SK-N-SH treated with all-trans-retinoic acid at 6 μM for 48 hours (cell line): Measurements from ENCODE around the gene TMUB2.

ENCODE experiments used
- ARNTL ChIP-seq: fragments of 450-650 bp; formaldehyde crosslinking; IDR thresholded peaks from 2 replicates; pipeline ENCODE4 v1.5.0; 2020; ENCODE audit warnings: low read depth, mild to moderate bottlenecking, moderate library complexity, borderline replicate concordance
- BACH2 ChIP-seq: fragments of 250-450 bp; sonication (Bioruptor Pico); IDR thresholded peaks from 2 replicates; pipeline ENCODE4 v1.9.0; 2021; ENCODE audit warnings: mild to moderate bottlenecking, borderline replicate concordance
- TOX ChIP-seq: fragments of 250-450 bp; sonication (Bioruptor Pico); IDR thresholded peaks from 2 replicates; pipeline ENCODE4 v1.8.0; 2021; ENCODE audit warnings: mild to moderate bottlenecking, moderate library complexity, borderline replicate concordance
- ZFP3 ChIP-seq: fragments of 250-450 bp; sonication (Bioruptor Pico); IDR thresholded peaks from 2 replicates; pipeline ENCODE4 v1.5.0; 2020; ENCODE audit warnings: mild to moderate bottlenecking, moderate library complexity
- ZNF565 ChIP-seq: fragments of 450-650 bp; formaldehyde crosslinking; conservative IDR thresholded peaks from 2 replicates; pipeline ENCODE4 v1.5.0; 2020; ENCODE audit warnings: low read depth, mild to moderate bottlenecking, moderate library complexity
- ZNF70 ChIP-seq: fragments of 450-650 bp; formaldehyde crosslinking; IDR thresholded peaks from 2 replicates; pipeline ENCODE4 v1.5.0; 2020; ENCODE audit warnings: mild to moderate bottlenecking, moderate library complexity
- TF ChIP-seq, protein P1 (sequence below): fragments of 250-450 bp; sonication (Bioruptor Pico); IDR thresholded peaks from 2 replicates; pipeline ENCODE4 v1.8.0; 2020; ENCODE audit warnings: mild to moderate bottlenecking, moderate library complexity, borderline replicate concordance

- TF ChIP-seq, protein P1, sequence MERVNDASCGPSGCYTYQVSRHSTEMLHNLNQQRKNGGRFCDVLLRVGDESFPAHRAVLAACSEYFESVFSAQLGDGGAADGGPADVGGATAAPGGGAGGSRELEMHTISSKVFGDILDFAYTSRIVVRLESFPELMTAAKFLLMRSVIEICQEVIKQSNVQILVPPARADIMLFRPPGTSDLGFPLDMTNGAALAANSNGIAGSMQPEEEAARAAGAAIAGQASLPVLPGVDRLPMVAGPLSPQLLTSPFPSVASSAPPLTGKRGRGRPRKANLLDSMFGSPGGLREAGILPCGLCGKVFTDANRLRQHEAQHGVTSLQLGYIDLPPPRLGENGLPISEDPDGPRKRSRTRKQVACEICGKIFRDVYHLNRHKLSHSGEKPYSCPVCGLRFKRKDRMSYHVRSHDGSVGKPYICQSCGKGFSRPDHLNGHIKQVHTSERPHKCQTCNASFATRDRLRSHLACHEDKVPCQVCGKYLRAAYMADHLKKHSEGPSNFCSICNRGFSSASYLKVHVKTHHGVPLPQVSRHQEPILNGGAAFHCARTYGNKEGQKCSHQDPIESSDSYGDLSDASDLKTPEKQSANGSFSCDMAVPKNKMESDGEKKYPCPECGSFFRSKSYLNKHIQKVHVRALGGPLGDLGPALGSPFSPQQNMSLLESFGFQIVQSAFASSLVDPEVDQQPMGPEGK (CRISPR knock-in tag) = no peak
- no peak for TF ChIP-seq TOX
- TF ChIP-seq ZNF70 (CRISPR knock-in tag) = no peak
- TF ChIP-seq BACH2 (CRISPR knock-in tag) = no peak
- TF ChIP-seq ZFP3 (CRISPR knock-in tag) = no peak
- TF ChIP-seq ZNF565 = no peak
- no peak for TF ChIP-seq ARNTL (CRISPR knock-in tag)
These were observed 27.4 kb downstream of the TMUB2 start for GRCh38 chr17:44214230-44214494.
